GM12878 (cell line): ENCODE data around the gene NUDT16L1. TPM values are rescaled to one million over a fixed set of nuclear protein-coding genes. Genes with fewer than 3 reads are reported as not detected.

Experiments used
- EED ChIP-seq: sonication (generic); IDR thresholded peaks from 2 replicates; pipeline ENCODE4 v1.6.1; 2016; ENCODE audit warnings: antibody characterized with exemption, low read depth
- ESRRA ChIP-seq: IDR thresholded peaks from 2 replicates; pipeline ENCODE4 v1.6.1; 2012; ENCODE audit warnings: mild to moderate bottlenecking, low read length, improper control_type of control experiment
- JUNB ChIP-seq: IDR thresholded peaks from 2 replicates; pipeline ENCODE4 v1.6.1; 2016; ENCODE audit warnings: antibody characterized with exemption, mild to moderate bottlenecking
- NFYA ChIP-seq: IDR thresholded peaks from 2 replicates; pipeline ENCODE4 v1.6.1; 2011; ENCODE audit warnings: low read depth, mild to moderate bottlenecking, low read length, improper control_type of control experiment, borderline replicate concordance
- TARDBP ChIP-seq: IDR thresholded peaks from 2 replicates; pipeline ENCODE4 v1.6.1; 2016; ENCODE audit warnings: borderline replicate concordance
- WRNIP1 ChIP-seq: IDR thresholded peaks from 2 replicates; pipeline ENCODE4 v1.6.1; 2011; ENCODE audit warnings: low read depth, low read length, improper control_type of control experiment, borderline replicate concordance
- polyA plus RNA-seq, 11 experiments: library from polyadenylated mRNA; depleted of rRNA in 4 of 11; unstranded in 6 of 11; stranded (reverse) in 5 of 11; fragments of >200 nt; fragmentation: Nextera tagmentation in 4 of 11; fragmentation: Illumina TruSeq in 1 of 11; extraction: Ambion mirVana in 4 of 11; extraction: Trizol in 1 of 11; gene quantifications; 1 replicate in 1 of 11; 2 replicates in 10 of 11; pipeline versions ENCODE4 v1.2.1 to v1.2.3, GENCODE V29; 2011 to 2016; ENCODE audit warnings: inconsistent platforms in 2 of 11, missing spikeins in 2 of 11, low read depth in 1 of 11
- total RNA-seq, 4 experiments: library from RNA; depleted of rRNA in 3 of 4; stranded (reverse); fragments of >200 nt in 3 of 4; fragmentation: Illumina TruSeq in 1 of 4; extraction: Trizol in 1 of 4; gene quantifications; 2 replicates each; pipeline versions ENCODE4 v1.2.1 to v1.2.3, GENCODE V29; 2013 to 2021
- TF ChIP-seq, protein P1 (sequence below): fragments of 450-650 bp; IDR thresholded peaks from 2 replicates; pipeline ENCODE4 v1.6.1; 2017; ENCODE audit warnings: mild to moderate bottlenecking, moderate library complexity
- TF ChIP-seq, protein P2 (sequence below): fragments of 450-650 bp; IDR thresholded peaks from 2 replicates; pipeline ENCODE4 v1.6.1; 2017; ENCODE audit warnings: low read depth, mild to moderate bottlenecking, moderate library complexity
- TF ChIP-seq, protein P3 (sequence below): IDR thresholded peaks from 2 replicates; pipeline ENCODE4 v1.6.1; 2012; ENCODE audit warnings: improper control_type of control experiment, low read depth, low read length; ENCODE audit not compliant: insufficient replicate concordance

Gene NUDT16L1
- total and polyA plus RNA-seq, 10 of the 15 experiments (the other 5 are each of a cell fraction or from before 2014, with no cell fraction given), result 1.4 to 77.7 (median 28.9) TPM

DNA sequence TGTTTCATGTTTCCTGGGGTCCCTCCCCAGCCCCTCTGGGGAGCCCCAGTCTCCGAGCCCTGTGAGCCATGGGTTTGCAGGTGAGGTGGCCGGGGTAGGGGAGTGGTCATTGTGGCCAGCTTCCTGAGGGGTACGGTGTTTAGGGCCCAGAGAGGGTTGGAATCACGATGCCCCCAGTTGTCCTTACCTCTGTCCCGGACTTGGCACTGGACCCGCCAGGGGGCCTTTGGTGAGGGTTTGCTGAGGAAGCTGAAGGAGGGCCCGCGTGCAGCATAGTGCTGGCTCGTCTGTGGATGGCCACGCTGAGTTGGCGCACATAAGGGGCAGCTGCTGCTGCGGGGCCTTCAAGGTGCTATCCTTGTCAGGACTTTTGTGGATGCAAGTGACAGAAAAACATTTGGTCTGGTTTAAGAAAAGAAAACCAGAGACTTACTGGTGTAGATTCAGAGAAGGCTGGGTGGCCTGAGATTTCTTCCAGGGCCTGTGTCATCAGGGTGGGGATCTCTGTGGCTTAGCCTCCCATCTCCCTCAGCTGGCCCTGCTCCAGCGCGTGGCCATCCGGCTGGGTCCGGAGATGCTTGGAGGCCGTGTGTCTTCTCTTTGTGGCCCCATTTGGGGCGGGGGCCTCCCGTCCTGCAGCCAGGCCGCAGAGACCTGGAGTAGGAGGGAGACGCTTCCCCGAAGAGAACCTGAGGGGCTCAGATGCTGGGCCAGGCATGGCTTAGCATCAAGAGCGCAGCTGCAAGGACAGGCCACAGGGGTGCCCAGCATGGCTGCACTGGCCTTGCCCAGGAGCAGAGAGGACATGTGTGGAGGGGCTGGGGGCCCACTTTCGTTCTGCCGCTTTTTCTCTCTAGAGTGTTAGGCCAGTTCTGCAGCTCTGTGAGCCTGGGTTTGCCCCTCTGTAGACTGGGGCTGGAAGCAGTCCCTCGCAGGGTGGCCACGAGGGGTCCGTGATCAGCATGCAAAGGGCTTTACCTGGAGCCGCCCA, 33.7 kb upstream of the NUDT16L1 start (continued):
- TF ChIP-seq, protein P1, sequence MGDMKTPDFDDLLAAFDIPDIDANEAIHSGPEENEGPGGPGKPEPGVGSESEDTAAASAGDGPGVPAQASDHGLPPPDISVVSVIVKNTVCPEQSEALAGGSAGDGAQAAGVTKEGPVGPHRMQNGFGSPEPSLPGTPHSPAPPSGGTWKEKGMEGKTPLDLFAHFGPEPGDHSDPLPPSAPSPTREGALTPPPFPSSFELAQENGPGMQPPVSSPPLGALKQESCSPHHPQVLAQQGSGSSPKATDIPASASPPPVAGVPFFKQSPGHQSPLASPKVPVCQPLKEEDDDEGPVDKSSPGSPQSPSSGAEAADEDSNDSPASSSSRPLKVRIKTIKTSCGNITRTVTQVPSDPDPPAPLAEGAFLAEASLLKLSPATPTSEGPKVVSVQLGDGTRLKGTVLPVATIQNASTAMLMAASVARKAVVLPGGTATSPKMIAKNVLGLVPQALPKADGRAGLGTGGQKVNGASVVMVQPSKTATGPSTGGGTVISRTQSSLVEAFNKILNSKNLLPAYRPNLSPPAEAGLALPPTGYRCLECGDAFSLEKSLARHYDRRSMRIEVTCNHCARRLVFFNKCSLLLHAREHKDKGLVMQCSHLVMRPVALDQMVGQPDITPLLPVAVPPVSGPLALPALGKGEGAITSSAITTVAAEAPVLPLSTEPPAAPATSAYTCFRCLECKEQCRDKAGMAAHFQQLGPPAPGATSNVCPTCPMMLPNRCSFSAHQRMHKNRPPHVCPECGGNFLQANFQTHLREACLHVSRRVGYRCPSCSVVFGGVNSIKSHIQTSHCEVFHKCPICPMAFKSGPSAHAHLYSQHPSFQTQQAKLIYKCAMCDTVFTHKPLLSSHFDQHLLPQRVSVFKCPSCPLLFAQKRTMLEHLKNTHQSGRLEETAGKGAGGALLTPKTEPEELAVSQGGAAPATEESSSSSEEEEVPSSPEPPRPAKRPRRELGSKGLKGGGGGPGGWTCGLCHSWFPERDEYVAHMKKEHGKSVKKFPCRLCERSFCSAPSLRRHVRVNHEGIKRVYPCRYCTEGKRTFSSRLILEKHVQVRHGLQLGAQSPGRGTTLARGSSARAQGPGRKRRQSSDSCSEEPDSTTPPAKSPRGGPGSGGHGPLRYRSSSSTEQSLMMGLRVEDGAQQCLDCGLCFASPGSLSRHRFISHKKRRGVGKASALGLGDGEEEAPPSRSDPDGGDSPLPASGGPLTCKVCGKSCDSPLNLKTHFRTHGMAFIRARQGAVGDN, result no peak
- no peak for TF ChIP-seq EED
- TF ChIP-seq, protein P2, sequence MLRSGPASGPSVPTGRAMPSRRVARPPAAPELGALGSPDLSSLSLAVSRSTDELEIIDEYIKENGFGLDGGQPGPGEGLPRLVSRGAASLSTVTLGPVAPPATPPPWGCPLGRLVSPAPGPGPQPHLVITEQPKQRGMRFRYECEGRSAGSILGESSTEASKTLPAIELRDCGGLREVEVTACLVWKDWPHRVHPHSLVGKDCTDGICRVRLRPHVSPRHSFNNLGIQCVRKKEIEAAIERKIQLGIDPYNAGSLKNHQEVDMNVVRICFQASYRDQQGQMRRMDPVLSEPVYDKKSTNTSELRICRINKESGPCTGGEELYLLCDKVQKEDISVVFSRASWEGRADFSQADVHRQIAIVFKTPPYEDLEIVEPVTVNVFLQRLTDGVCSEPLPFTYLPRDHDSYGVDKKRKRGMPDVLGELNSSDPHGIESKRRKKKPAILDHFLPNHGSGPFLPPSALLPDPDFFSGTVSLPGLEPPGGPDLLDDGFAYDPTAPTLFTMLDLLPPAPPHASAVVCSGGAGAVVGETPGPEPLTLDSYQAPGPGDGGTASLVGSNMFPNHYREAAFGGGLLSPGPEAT, result no peak
- TF ChIP-seq, protein P3, sequence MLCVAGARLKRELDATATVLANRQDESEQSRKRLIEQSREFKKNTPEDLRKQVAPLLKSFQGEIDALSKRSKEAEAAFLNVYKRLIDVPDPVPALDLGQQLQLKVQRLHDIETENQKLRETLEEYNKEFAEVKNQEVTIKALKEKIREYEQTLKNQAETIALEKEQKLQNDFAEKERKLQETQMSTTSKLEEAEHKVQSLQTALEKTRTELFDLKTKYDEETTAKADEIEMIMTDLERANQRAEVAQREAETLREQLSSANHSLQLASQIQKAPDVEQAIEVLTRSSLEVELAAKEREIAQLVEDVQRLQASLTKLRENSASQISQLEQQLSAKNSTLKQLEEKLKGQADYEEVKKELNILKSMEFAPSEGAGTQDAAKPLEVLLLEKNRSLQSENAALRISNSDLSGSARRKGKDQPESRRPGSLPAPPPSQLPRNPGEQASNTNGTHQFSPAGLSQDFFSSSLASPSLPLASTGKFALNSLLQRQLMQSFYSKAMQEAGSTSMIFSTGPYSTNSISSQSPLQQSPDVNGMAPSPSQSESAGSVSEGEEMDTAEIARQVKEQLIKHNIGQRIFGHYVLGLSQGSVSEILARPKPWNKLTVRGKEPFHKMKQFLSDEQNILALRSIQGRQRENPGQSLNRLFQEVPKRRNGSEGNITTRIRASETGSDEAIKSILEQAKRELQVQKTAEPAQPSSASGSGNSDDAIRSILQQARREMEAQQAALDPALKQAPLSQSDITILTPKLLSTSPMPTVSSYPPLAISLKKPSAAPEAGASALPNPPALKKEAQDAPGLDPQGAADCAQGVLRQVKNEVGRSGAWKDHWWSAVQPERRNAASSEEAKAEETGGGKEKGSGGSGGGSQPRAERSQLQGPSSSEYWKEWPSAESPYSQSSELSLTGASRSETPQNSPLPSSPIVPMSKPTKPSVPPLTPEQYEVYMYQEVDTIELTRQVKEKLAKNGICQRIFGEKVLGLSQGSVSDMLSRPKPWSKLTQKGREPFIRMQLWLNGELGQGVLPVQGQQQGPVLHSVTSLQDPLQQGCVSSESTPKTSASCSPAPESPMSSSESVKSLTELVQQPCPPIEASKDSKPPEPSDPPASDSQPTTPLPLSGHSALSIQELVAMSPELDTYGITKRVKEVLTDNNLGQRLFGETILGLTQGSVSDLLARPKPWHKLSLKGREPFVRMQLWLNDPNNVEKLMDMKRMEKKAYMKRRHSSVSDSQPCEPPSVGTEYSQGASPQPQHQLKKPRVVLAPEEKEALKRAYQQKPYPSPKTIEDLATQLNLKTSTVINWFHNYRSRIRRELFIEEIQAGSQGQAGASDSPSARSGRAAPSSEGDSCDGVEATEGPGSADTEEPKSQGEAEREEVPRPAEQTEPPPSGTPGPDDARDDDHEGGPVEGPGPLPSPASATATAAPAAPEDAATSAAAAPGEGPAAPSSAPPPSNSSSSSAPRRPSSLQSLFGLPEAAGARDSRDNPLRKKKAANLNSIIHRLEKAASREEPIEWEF, result no peak
- TF ChIP-seq WRNIP1, result no peak
- TF ChIP-seq NFYA, result no peak
- no peak for TF ChIP-seq ESRRA
- no peak for TF ChIP-seq JUNB
- no peak for TF ChIP-seq TARDBP
